Gastrocnemius medialis (tissue), 4 donors: Measurements from ENCODE around the gene CFAP69. TPM values are rescaled to one million over a fixed set of nuclear protein-coding genes. Genes with fewer than 3 reads are reported as not detected.

Experiments used
- ATAC-seq, 2 donors: fragments of 150-250 bp; one replicate each; pipeline ENCODE4 v1.9.1; 2016
- DNase-seq, 2 donors: peaks; one replicate each; pipeline ENCODE4 v3.0.0-alpha.2; 2019
- H3K27ac ChIP-seq, 4 donors: fragments of 200-600 bp; sonication (generic); 1 replicate in 1 of 4; 2 replicates in 3 of 4; pipeline ENCODE4 v1.5.1; 2016 to 2018; ENCODE audit warnings: mild to moderate bottlenecking in 2 of 4, moderate library complexity in 1 of 4
- H3K27me3 ChIP-seq, 3 donors: fragments of 200-600 bp; sonication (generic) in 2 of 3; 1 replicate in 1 of 3; 2 replicates in 2 of 3; pipeline versions ENCODE4 v1.5.1 to v1.6.0; 2016 to 2019; ENCODE audit warnings: mild to moderate bottlenecking in 1 of 3, moderate library complexity in 1 of 3
- H3K36me3 ChIP-seq, 2 donors: fragments of 200-600 bp; sonication (generic) in 1 of 2; one replicate each; pipeline ENCODE4 v1.5.1; 2017 to 2018
- H3K4me1 ChIP-seq, 2 donors: fragments of 200-600 bp; sonication (generic) in 1 of 2; one replicate each; pipeline ENCODE4 v1.5.1; 2016 to 2017; ENCODE audit warnings: mild to moderate bottlenecking in 2 of 2
- H3K4me3 ChIP-seq, 4 donors: fragments of 200-600 bp; sonication (generic) in 3 of 4; 1 replicate in 1 of 4; 2 replicates in 3 of 4; pipeline ENCODE4 v1.5.1; 2016 to 2019; ENCODE audit warnings: mild to moderate bottlenecking in 2 of 4
- H3K9me3 ChIP-seq, 3 donors: fragments of 200-600 bp; sonication (generic) in 2 of 3; 1 replicate in 1 of 3; 2 replicates in 2 of 3; pipeline ENCODE4 v1.5.1; 2016 to 2019
- POLR2A ChIP-seq, 2 donors: fragments of 450-650 bp; IDR thresholded peaks; one replicate each; pipeline ENCODE4 v1.6.1; 2017; ENCODE audit warnings: antibody characterized with exemption in 2 of 2, mild to moderate bottlenecking in 2 of 2, moderate library complexity in 2 of 2
- in situ Hi-C, 4 donors: fragments of 200-750 bp; cut with MboI; loops; one replicate each; pipeline versions ENCODE4 v1.15.0 to v1.8.0; 2017; ENCODE audit warnings: low sequenced_read_pairs in 4 of 4
- intact Hi-C: fragments of 100-400 bp; cut with DNase I; formaldehyde crosslinking; loops from one replicate; pipeline ENCODE4 v1.15.1; 2023; ENCODE audit warnings: low total_unique reads
- total RNA-seq, 4 donors: library from RNA; depleted of rRNA; stranded (reverse); fragments of >200 nt; gene quantifications; one replicate each; pipeline versions ENCODE4 v1.1.0 to v1.2.3, GENCODE V29; 2016
- TF ChIP-seq, protein P1 (sequence below), 5 experiments: fragments of 450-650 bp in 3 of 5; fragments of 200-600 bp in 2 of 5; sonication (generic) in 2 of 5; IDR thresholded peaks in 4 of 5; conservative IDR thresholded peaks in 1 of 5; 1 replicate in 4 of 5; 2 replicates in 1 of 5; pipeline ENCODE4 v1.5.1; 2016 to 2019; ENCODE audit warnings: antibody characterized with exemption in 5 of 5, mild to moderate bottlenecking in 3 of 5, moderate library complexity in 3 of 5

Gene CFAP69
- total RNA-seq, 4 donors from 2014 or later, result 0.62 to 4.9 (median 1.6) TPM; not detected in 1

GRCh38 chr7:90312745-90313144 is 67.8 kb downstream of the CFAP69 start:
- no peaks in the 10 kb centered on the region for H3K27me3 ChIP-seq
- no peaks in the 10 kb centered on the region for H3K4me1 ChIP-seq
- no peak for DNase-seq
- H3K36me3 ChIP-seq, result no peaks in the 10 kb centered on the region
- H3K27ac ChIP-seq, result no peak overlapping the region
- no peak for ATAC-seq
- H3K9me3 ChIP-seq, result no peaks in the 10 kb centered on the region
- in situ Hi-C loops (no loop called here), intact Hi-C loops (loop anchor here (5.0 kb wide), 1 partner anchor 115 kb away; no protein-coding TSS in a partner anchor)
- TF ChIP-seq, protein P1, sequence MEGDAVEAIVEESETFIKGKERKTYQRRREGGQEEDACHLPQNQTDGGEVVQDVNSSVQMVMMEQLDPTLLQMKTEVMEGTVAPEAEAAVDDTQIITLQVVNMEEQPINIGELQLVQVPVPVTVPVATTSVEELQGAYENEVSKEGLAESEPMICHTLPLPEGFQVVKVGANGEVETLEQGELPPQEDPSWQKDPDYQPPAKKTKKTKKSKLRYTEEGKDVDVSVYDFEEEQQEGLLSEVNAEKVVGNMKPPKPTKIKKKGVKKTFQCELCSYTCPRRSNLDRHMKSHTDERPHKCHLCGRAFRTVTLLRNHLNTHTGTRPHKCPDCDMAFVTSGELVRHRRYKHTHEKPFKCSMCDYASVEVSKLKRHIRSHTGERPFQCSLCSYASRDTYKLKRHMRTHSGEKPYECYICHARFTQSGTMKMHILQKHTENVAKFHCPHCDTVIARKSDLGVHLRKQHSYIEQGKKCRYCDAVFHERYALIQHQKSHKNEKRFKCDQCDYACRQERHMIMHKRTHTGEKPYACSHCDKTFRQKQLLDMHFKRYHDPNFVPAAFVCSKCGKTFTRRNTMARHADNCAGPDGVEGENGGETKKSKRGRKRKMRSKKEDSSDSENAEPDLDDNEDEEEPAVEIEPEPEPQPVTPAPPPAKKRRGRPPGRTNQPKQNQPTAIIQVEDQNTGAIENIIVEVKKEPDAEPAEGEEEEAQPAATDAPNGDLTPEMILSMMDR (IDR thresholded peaks at IDR 0.05 in 4 of 5, conservative IDR thresholded peaks at IDR 0.05 in 1 of 5), result no peak
- H3K4me3 ChIP-seq, result no peak overlapping the region

GRCh38 chr7:90313907-90314306 is 68.9 kb downstream of the CFAP69 start:
- TF ChIP-seq POLR2A (IDR thresholded peaks at IDR 0.05), result no peak
- TF ChIP-seq, protein P1 (IDR thresholded peaks at IDR 0.05 in 4 of 5, conservative IDR thresholded peaks at IDR 0.05 in 1 of 5), result no peak
- Histone ChIP-seq H3K27ac (no peak overlapping the region), H3K4me1 (no peaks in the 10 kb centered on the region), H3K36me3 (no peaks in the 10 kb centered on the region), H3K4me3 (no peak overlapping the region), H3K9me3 (no peaks in the 10 kb centered on the region), H3K27me3 (peaks cover 0 to under 1% (median 0%) of the 10 kb centered on the region in 3 donors)
- DNase-seq (no peak), ATAC-seq (no peak)
- in situ Hi-C loops, result no loop called here
- intact Hi-C loops, result loop anchor here (5.0 kb wide), 1 partner anchor 113 kb away; no protein-coding TSS in a partner anchor

DNA sequence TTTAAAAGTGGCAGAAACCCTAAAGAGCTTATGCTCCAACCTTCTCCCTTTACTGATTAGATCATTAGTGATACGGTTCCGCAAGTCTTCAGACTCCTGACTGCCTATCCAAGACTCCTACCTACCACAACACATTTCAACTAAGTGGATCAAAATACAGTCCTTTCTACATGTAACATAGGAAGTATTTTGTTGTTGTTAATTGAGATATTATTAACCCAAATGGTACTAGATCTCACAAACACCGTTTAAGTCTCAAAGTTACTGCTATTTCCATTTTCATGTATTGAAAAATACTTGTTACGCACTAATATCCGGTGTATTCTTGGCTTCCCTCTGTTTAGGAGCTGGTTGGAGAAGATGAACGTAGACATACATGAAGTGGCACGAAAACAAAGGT is 75.0 kb downstream of the CFAP69 start:
- in situ Hi-C loops, result no loop called here

DNA sequence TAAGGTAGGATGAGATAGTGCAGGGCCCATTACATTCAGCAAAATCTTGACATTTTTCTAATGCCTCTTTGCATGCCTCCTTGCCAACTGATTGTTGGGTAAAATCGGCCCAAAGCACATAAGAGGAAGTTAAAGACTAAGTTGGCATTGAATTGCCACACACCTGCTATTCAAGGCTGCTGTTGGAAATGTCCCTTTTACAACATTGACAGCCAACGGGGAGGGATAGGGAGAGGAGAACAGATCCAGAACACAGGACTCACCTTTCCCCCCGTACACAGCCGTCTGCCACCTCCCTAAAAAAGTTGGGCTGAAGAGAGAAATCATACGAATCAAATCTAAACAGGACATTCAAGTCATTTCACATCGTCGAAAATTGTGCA is 75.4 kb downstream of the CFAP69 start:
- Histone ChIP-seq H3K27me3 (peaks cover 28 to 35% (median 29%) of the 10 kb centered on the region in 3 donors), H3K27ac (no peak overlapping the region), H3K4me3 (no peak overlapping the region), H3K36me3 (no peaks in the 10 kb centered on the region), H3K9me3 (no peaks in the 10 kb centered on the region), H3K4me1 (no peaks in the 10 kb centered on the region)
- TF ChIP-seq, protein P1 (IDR thresholded peaks at IDR 0.05 in 4 of 5, conservative IDR thresholded peaks at IDR 0.05 in 1 of 5), result no peak
- no peak for TF ChIP-seq POLR2A (IDR thresholded peaks at IDR 0.05)
- no peak for DNase-seq
- intact Hi-C loops, result no loop called here
- ATAC-seq, result no peak
- in situ Hi-C loops, result no loop called here

More for the DNA sequence above, 75.0 kb downstream of the CFAP69 start:
- intact Hi-C loops, result no loop called here
- Histone ChIP-seq H3K4me3 (no peak overlapping the region), H3K4me1 (no peaks in the 10 kb centered on the region), H3K27ac (no peak overlapping the region), H3K9me3 (no peaks in the 10 kb centered on the region), H3K27me3 (peaks cover 28 to 35% (median 29%) of the 10 kb centered on the region in 3 donors), H3K36me3 (no peaks in the 10 kb centered on the region)
- TF ChIP-seq, protein P1 (IDR thresholded peaks at IDR 0.05 in 4 of 5, conservative IDR thresholded peaks at IDR 0.05 in 1 of 5), result no peak
- no peak for TF ChIP-seq POLR2A (IDR thresholded peaks at IDR 0.05)
- DNase-seq (no peak), ATAC-seq (no peak)
